MM.1S (cell line): ENCODE data around the gene IZUMO1.

ENCODE experiments used
- EZH2 ChIP-seq: fragments of 300-600 bp; sonication (generic); optimal IDR thresholded peaks from 2 replicates; pipeline ENCODE3; 2017; ENCODE audit warnings: low read depth, mild to moderate bottlenecking, antibody characterized with exemption, low read length, mixed read lengths
- EZH2phosphoT487 ChIP-seq: fragments of 300-600 bp; sonication (generic); IDR thresholded peaks from 2 replicates; pipeline ENCODE4 v1.6.1; 2018; ENCODE audit warnings: antibody characterized with exemption, low read length
- TF ChIP-seq, protein P1 (sequence below): fragments of 300-600 bp; sonication (generic); IDR thresholded peaks from 2 replicates; pipeline ENCODE4 v1.5.1; 2016; ENCODE audit warnings: antibody characterized with exemption, low read length, mixed read lengths

DNA sequence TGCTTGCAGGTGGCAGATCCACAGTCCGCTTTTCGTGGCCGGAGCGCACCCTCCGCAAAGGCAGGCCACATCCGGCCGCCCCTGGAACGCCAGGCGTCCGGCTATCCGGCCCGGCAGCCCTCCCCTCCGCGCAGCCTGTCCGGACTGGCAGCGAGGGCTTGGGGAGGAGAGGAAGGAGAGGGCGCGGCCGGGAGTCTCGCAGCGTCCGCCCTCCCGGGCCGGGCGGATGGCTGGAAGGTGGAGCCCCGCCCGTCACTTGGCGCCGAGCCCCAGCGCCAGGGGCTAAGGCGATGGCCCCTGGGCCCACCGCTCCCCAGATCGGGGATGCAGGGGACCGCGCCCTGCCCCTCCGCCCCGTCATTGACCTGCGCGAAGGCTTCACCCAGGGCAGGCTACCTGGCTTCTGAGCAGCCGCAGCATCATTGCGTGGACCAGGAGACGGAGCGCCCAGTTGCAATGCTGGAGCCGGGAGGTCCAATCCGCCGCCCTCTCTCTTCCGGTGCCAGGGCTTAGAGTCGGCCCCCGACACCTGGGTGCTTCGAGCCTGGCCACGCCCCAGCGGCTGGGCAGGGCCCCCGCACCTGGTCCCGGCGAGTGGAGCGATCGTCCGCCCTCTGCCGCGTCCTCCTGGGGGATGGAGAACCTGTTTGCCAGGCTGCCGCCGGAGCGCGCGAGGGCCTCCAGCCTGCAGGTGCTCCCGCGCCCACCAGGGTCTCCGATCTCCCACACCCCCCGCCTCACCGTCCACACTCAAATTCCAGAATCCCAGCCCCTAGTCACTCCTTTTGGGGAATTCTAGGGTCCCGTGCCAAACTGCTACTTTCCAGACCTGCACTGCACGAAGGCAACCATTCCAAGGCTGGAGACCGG is 6.0 kb upstream of the IZUMO1 start, which contains the start of gene FUT1:
- TF ChIP-seq, protein P1, sequence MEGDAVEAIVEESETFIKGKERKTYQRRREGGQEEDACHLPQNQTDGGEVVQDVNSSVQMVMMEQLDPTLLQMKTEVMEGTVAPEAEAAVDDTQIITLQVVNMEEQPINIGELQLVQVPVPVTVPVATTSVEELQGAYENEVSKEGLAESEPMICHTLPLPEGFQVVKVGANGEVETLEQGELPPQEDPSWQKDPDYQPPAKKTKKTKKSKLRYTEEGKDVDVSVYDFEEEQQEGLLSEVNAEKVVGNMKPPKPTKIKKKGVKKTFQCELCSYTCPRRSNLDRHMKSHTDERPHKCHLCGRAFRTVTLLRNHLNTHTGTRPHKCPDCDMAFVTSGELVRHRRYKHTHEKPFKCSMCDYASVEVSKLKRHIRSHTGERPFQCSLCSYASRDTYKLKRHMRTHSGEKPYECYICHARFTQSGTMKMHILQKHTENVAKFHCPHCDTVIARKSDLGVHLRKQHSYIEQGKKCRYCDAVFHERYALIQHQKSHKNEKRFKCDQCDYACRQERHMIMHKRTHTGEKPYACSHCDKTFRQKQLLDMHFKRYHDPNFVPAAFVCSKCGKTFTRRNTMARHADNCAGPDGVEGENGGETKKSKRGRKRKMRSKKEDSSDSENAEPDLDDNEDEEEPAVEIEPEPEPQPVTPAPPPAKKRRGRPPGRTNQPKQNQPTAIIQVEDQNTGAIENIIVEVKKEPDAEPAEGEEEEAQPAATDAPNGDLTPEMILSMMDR: no peak
- TF ChIP-seq EZH2phosphoT487 (no peak), EZH2 (no peak)
